Activated CD8-positive, alpha-beta memory T cell treated with anti-CD3 and anti-CD28 coated beads, Interleukin-2, amount 50 U/mL, for 1 hour (primary cell): ENCODE measurements around the gene ZNF436.

Experiments
- DNase-seq: peaks from one replicate; pipeline ENCODE4 v3.0.0-alpha.2; 2020; ENCODE audit errors: extremely low read depth

The ZNF436 gene

GRCh38 chr1:23369335-23370013 is at the start of gene ZNF436:
Gene ZNF436, minus strand, starts transcription at chr1:23369836. Its CDS starts 1,831 bp downstream, at chr1:23368005.
- no peak for DNase-seq

GRCh38 chr1:23419180-23419579 is 49.5 kb upstream of the ZNF436 start:
- DNase-seq = no peak

- DNase-seq = no peak
These were observed 47.9 kb upstream of the ZNF436 start for GRCh38 chr1:23417570-23417969.

GRCh38 chr1:23416964-23417363 is 47.3 kb upstream of the ZNF436 start:
- DNase-seq = no peak

- DNase-seq = no peak
These were observed 39.2 kb upstream of the ZNF436 start for GRCh38 chr1:23408797-23409290.

GRCh38 chr1:23407016-23407630 is 37.5 kb upstream of the ZNF436 start:
- no peak for DNase-seq

GRCh38 chr1:23405946-23406345 is 36.3 kb upstream of the ZNF436 start:
- no peak for DNase-seq

- DNase-seq = peak; percentile 27
These were observed 34.3 kb upstream of the ZNF436 start for GRCh38 chr1:23403735-23404486.

- DNase-seq = no peak
These were observed 33.7 kb upstream of the ZNF436 start for GRCh38 chr1:23403355-23403734.

- DNase-seq = no peak
These were observed 33.4 kb upstream of the ZNF436 start for GRCh38 chr1:23403038-23403336.

GRCh38 chr1:23402286-23403037 is 32.8 kb upstream of the ZNF436 start:
- DNase-seq = no peak

- DNase-seq = no peak
These were observed 31.7 kb upstream of the ZNF436 start for GRCh38 chr1:23401313-23401712.

- DNase-seq = no peak
These were observed 30.9 kb upstream of the ZNF436 start for GRCh38 chr1:23400324-23401114.

- DNase-seq = no peak
These were observed 29.6 kb upstream of the ZNF436 start for GRCh38 chr1:23399229-23399628.

- DNase-seq = no peak
These were observed 28.3 kb upstream of the ZNF436 start for GRCh38 chr1:23397908-23398307.

GRCh38 chr1:23396380-23396779 is 26.7 kb upstream of the ZNF436 start:
- no peak for DNase-seq

- no peak for DNase-seq
These were observed 26.2 kb upstream of the ZNF436 start for GRCh38 chr1:23395849-23396248.

- no peak for DNase-seq
These were observed 25.6 kb upstream of the ZNF436 start for GRCh38 chr1:23395154-23395724.

- DNase-seq = no peak
These were observed 25.0 kb upstream of the ZNF436 start for GRCh38 chr1:23394684-23395083.

- no peak for DNase-seq
These were observed 24.5 kb upstream of the ZNF436 start for GRCh38 chr1:23394181-23394580.

GRCh38 chr1:23393706-23394105 is 24.1 kb upstream of the ZNF436 start:
- no peak for DNase-seq
